ENCODE data around the gene ZCCHC14. TPM values are rescaled to one million over a fixed set of nuclear protein-coding genes. Genes with fewer than 3 reads are reported as not detected.

The ZCCHC14 gene
- total and polyA plus RNA-seq, 2 of the 13 experiments (the other 11 are each of a cell fraction or from before 2014, with no cell fraction given) = 12.4 to 12.5 TPM

DNA sequence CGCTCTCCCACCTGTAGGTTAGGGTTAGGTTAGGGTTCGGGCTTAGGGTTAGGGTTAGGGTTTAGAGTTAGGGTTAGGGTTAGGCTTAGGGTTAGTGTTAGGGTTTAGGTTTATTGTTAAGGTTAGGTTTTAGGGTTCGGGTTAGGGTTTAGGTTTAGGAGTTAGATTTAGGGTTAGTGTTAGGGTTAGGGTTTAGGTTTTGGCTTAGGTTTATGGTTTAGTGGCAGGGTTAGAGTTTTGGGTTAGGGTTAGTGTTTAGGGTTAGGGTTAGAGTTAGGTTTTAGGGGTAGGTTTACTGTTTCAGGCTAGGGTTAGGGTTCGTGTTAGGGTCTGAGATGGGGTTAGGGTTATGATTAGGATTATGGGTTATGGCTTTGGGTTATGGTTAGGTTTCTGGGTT is 31.6 kb upstream of the ZCCHC14 start (continued):
- TF ChIP-seq, protein P1, sequence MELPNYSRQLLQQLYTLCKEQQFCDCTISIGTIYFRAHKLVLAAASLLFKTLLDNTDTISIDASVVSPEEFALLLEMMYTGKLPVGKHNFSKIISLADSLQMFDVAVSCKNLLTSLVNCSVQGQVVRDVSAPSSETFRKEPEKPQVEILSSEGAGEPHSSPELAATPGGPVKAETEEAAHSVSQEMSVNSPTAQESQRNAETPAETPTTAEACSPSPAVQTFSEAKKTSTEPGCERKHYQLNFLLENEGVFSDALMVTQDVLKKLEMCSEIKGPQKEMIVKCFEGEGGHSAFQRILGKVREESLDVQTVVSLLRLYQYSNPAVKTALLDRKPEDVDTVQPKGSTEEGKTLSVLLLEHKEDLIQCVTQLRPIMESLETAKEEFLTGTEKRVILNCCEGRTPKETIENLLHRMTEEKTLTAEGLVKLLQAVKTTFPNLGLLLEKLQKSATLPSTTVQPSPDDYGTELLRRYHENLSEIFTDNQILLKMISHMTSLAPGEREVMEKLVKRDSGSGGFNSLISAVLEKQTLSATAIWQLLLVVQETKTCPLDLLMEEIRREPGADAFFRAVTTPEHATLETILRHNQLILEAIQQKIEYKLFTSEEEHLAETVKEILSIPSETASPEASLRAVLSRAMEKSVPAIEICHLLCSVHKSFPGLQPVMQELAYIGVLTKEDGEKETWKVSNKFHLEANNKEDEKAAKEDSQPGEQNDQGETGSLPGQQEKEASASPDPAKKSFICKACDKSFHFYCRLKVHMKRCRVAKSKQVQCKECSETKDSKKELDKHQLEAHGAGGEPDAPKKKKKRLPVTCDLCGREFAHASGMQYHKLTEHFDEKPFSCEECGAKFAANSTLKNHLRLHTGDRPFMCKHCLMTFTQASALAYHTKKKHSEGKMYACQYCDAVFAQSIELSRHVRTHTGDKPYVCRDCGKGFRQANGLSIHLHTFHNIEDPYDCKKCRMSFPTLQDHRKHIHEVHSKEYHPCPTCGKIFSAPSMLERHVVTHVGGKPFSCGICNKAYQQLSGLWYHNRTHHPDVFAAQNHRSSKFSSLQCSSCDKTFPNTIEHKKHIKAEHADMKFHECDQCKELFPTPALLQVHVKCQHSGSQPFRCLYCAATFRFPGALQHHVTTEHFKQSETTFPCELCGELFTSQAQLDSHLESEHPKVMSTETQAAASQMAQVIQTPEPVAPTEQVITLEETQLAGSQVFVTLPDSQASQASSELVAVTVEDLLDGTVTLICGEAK (IDR thresholded peaks at IDR 0.05) = no peak; the same call in 1 of the 2 replicates
- TF ChIP-seq, protein P1 (CRISPR knock-in tag; IDR thresholded peaks at IDR 0.05) = no peak
- TF ChIP-seq ZNF329 (CRISPR knock-in tag; IDR thresholded peaks at IDR 0.05; ENCODE audit: low read depth) (no peak), ZFP36 (IDR thresholded peaks at IDR 0.05; ENCODE audit: borderline replicate concordance, low read depth, low read length, partially characterized antibody) (no peak), JUNB (CRISPR knock-in tag; IDR thresholded peaks at IDR 0.05; ENCODE audit: borderline replicate concordance) (0 out of 2 replicates have a peak, but pooled peaks have one; percentile 12), MNT (IDR thresholded peaks at IDR 0.05) (peak; percentile 33; the same call in 1 of the 2 replicates), ZSCAN22 (CRISPR knock-in tag; IDR thresholded peaks at IDR 0.05) (no peak), PCBP2 (optimal IDR thresholded peaks at IDR 0.05; ENCODE audit: low read depth, low read length, poor library complexity, severe bottlenecking) (peak; percentile 98), ZNF432 (CRISPR knock-in tag; IDR thresholded peaks at IDR 0.05; ENCODE audit: borderline replicate concordance) (no peak), ZNF207 (IDR thresholded peaks at IDR 0.05; ENCODE audit: borderline replicate concordance) (no peak), HNRNPK (IDR thresholded peaks at IDR 0.05; ENCODE audit: low read depth, low read length, poor library complexity, severe bottlenecking) (peak; percentile 10)
- TF ChIP-seq, protein P2, sequence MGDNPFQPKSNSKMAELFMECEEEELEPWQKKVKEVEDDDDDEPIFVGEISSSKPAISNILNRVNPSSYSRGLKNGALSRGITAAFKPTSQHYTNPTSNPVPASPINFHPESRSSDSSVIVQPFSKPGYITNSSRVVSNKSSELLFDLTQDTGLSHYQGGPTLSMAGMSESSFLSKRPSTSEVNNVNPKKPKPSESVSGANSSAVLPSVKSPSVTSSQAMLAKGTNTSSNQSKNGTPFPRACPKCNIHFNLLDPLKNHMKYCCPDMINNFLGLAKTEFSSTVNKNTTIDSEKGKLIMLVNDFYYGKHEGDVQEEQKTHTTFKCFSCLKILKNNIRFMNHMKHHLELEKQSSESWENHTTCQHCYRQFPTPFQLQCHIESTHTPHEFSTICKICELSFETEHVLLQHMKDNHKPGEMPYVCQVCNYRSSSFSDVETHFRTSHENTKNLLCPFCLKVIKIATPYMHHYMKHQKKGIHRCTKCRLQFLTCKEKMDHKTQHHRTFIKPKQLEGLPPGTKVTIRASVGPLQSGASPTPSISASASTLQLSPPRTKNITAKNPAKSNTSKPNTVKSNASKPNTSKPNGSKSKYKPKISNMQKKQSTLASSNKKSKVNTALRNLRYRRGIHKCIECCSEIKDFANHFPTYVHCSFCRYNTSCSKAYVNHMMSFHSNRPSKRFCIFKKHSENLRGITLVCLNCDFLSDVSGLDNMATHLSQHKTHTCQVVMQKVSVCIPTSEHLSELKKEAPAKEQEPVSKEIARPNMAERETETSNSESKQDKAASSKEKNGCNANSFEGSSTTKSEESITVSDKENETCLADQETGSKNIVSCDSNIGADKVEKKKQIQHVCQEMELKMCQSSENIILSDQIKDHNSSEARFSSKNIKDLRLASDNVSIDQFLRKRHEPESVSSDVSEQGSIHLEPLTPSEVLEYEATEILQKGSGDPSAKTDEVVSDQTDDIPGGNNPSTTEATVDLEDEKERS (CRISPR knock-in tag; IDR thresholded peaks at IDR 0.05) = no peak

Data from HepG2 (cell line).